Jurkat, Clone E6-1 (cell line): ENCODE results near the gene REEP6.

ENCODE experiments used
- DNase-seq: peaks from one replicate; pipeline ENCODE4 v3.0.0-alpha.2; 2011; ENCODE audit warnings: low read depth, low spot score
- H3K4me3 ChIP-seq: 2 replicates; pipeline ENCODE4 v1.5.1; 2011; ENCODE audit warnings: mild to moderate bottlenecking, low read length, control low read depth, moderate library complexity

The REEP6 gene

GRCh38 chr19:1455336-1456120 lies 35.5 kb upstream of the REEP6 start:
- no peak overlapping the region; the same call in 1 of the 2 replicates for H3K4me3 ChIP-seq
- peak; percentile 79 for DNase-seq

GRCh38 chr19:1456121-1456900 lies 34.7 kb upstream of the REEP6 start:
- no peak for DNase-seq
- no peak overlapping the region for H3K4me3 ChIP-seq

GRCh38 chr19:1457031-1457739 lies 33.8 kb upstream of the REEP6 start:
- H3K4me3 ChIP-seq = no peak overlapping the region
- DNase-seq = no peak

- DNase-seq = no peak
- no peak overlapping the region for H3K4me3 ChIP-seq
Observed at GRCh38 chr19:1457892-1458291, 33.1 kb upstream of the REEP6 start.

GRCh38 chr19:1459479-1459878 lies 31.5 kb upstream of the REEP6 start:
- DNase-seq = no peak
- H3K4me3 ChIP-seq = no peak overlapping the region

- no peak for DNase-seq
- H3K4me3 ChIP-seq = no peak overlapping the region
Observed at GRCh38 chr19:1460033-1460995, 30.7 kb upstream of the REEP6 start.

GRCh38 chr19:1461862-1462261 lies 29.1 kb upstream of the REEP6 start:
- DNase-seq = no peak
- H3K4me3 ChIP-seq = no peak overlapping the region

GRCh38 chr19:1465191-1466016 lies 25.6 kb upstream of the REEP6 start:
- DNase-seq = no peak

GRCh38 chr19:1466018-1466460 lies 24.9 kb upstream of the REEP6 start:
- H3K4me3 ChIP-seq = no peak overlapping the region
- DNase-seq = no peak

More at GRCh38 chr19:1465191-1466016, 25.6 kb upstream of the REEP6 start:
- no peak overlapping the region for H3K4me3 ChIP-seq

GRCh38 chr19:1466461-1467214 lies 24.3 kb upstream of the REEP6 start:
- DNase-seq = no peak
- H3K4me3 ChIP-seq = no peak overlapping the region

- H3K4me3 ChIP-seq = no peak overlapping the region
- no peak for DNase-seq
Observed at GRCh38 chr19:1467215-1467489, 23.8 kb upstream of the REEP6 start.

- no peak overlapping the region for H3K4me3 ChIP-seq
- DNase-seq = no peak
Observed at GRCh38 chr19:1467490-1468273, 23.3 kb upstream of the REEP6 start.

GRCh38 chr19:1468274-1468820 lies 22.6 kb upstream of the REEP6 start:
- DNase-seq = no peak
- H3K4me3 ChIP-seq = no peak overlapping the region

GRCh38 chr19:1468821-1469254 lies 22.1 kb upstream of the REEP6 start:
- no peak overlapping the region for H3K4me3 ChIP-seq
- DNase-seq = no peak

GRCh38 chr19:1469255-1470054 lies 21.5 kb upstream of the REEP6 start:
- DNase-seq = no peak
- H3K4me3 ChIP-seq = no peak overlapping the region

GRCh38 chr19:1470055-1470304 lies 21.0 kb upstream of the REEP6 start:
- DNase-seq = no peak
- H3K4me3 ChIP-seq = no peak overlapping the region
